ENCODE measurements around the gene RPS24. TPM values are rescaled to one million over a fixed set of nuclear protein-coding genes. Genes with fewer than 3 reads are reported as not detected.

The RPS24 gene
- total RNA-seq, 1 experiment from 2014 or later, result 1,553 TPM

DNA sequence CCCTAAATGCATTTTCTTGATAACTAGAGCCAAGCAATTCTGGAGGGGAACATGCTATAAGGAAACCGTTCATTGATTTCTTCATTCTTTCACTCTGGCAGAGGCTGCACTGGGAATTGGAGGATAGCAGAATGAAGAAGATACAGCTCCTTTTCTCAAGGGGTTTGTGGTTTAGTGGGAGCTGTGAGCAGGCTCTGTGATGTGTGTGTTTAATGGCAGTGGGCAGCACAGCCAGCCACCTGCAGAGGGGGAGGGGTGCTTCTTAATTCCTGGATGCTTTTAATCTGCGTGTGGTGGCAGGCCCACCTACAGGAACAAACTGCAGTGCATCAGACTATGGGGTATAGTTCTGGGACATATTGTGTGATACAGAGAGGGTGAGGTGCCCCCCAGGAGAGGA lies 31.9 kb downstream of the RPS24 start:
- H3K4me1 ChIP-seq (ENCODE audit: insufficient read depth, low read length, poor library complexity, severe bottlenecking), result no peaks in the 10 kb centered on the region
- H3K27me3 ChIP-seq (replicated peaks; ENCODE audit: insufficient read depth, low read depth, low read length, poor library complexity), result no peaks in the 10 kb centered on the region
- ChIA-PET CTCF (no interaction called here), POLR2A (ENCODE audit: low non-redundant PET) (no interaction called here)
- TF ChIP-seq EZH2 (IDR thresholded peaks at IDR 0.05; ENCODE audit: borderline replicate concordance, low read depth, low read length, poor library complexity, severe bottlenecking), result no peak
- TF ChIP-seq, protein P1, sequence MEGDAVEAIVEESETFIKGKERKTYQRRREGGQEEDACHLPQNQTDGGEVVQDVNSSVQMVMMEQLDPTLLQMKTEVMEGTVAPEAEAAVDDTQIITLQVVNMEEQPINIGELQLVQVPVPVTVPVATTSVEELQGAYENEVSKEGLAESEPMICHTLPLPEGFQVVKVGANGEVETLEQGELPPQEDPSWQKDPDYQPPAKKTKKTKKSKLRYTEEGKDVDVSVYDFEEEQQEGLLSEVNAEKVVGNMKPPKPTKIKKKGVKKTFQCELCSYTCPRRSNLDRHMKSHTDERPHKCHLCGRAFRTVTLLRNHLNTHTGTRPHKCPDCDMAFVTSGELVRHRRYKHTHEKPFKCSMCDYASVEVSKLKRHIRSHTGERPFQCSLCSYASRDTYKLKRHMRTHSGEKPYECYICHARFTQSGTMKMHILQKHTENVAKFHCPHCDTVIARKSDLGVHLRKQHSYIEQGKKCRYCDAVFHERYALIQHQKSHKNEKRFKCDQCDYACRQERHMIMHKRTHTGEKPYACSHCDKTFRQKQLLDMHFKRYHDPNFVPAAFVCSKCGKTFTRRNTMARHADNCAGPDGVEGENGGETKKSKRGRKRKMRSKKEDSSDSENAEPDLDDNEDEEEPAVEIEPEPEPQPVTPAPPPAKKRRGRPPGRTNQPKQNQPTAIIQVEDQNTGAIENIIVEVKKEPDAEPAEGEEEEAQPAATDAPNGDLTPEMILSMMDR (conservative IDR thresholded peaks at IDR 0.05; ENCODE audit: low read depth, low read length), result no peak
- H3K27ac ChIP-seq (ENCODE audit: low read depth, low read length, poor library complexity, severe bottlenecking), result no peak overlapping the region
- DNase-seq (ENCODE audit: low spot score), result no peak
- BruUV-seq (replicated peaks), result no TSS peak
- H3K36me3 ChIP-seq (ENCODE audit: insufficient read depth, low read length, poor library complexity, severe bottlenecking), result no peaks in the 10 kb centered on the region
- H3K4me3 ChIP-seq (ENCODE audit: low read depth, low read length, poor library complexity, severe bottlenecking), result no peak overlapping the region
- intact Hi-C loops (cut with micrococcal nuclease; ENCODE audit: unreplicated experiment), result no loop called here
- H3K9me3 ChIP-seq (ENCODE audit: low read depth, low read length, poor library complexity, severe bottlenecking), result no peaks in the 10 kb centered on the region

DNA sequence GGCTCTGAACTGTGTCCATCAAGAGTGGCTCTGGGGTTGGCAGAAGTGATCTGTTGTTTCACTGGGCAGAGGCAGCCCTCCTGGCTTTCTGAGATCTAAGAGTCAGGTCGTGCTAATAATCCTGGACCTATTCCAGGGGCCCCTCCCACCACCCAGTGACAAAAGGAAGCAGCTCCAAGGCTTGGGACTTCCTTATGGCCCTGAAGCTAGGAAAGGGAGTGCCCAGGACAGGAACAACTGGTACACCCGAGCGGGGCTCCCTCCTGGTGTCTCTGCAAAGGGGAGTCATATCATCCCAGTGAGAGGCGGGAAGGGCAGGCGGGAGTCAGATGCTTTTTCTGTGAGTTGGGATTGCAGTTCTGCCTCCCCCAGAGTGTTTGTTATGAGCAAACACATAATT lies 32.3 kb downstream of the RPS24 start:
- ChIA-PET POLR2A (ENCODE audit: low non-redundant PET) (no interaction called here), CTCF (no interaction called here)
- Histone ChIP-seq H3K36me3 (ENCODE audit: insufficient read depth, low read length, poor library complexity, severe bottlenecking) (no peaks in the 10 kb centered on the region), H3K27ac (ENCODE audit: low read depth, low read length, poor library complexity, severe bottlenecking) (no peak overlapping the region), H3K9me3 (ENCODE audit: low read depth, low read length, poor library complexity, severe bottlenecking) (no peaks in the 10 kb centered on the region), H3K4me1 (ENCODE audit: insufficient read depth, low read length, poor library complexity, severe bottlenecking) (no peaks in the 10 kb centered on the region), H3K27me3 (replicated peaks; ENCODE audit: insufficient read depth, low read depth, low read length, poor library complexity) (no peaks in the 10 kb centered on the region), H3K4me3 (ENCODE audit: low read depth, low read length, poor library complexity, severe bottlenecking) (no peak overlapping the region)
- DNase-seq (ENCODE audit: low spot score), result peak; percentile 24
- TF ChIP-seq, protein P1 (conservative IDR thresholded peaks at IDR 0.05; ENCODE audit: low read depth, low read length), result no peak
- no peak for TF ChIP-seq EZH2 (IDR thresholded peaks at IDR 0.05; ENCODE audit: borderline replicate concordance, low read depth, low read length, poor library complexity, severe bottlenecking)
- BruUV-seq (replicated peaks), result no TSS peak
- intact Hi-C loops (cut with micrococcal nuclease; ENCODE audit: unreplicated experiment), result no loop called here

DNA sequence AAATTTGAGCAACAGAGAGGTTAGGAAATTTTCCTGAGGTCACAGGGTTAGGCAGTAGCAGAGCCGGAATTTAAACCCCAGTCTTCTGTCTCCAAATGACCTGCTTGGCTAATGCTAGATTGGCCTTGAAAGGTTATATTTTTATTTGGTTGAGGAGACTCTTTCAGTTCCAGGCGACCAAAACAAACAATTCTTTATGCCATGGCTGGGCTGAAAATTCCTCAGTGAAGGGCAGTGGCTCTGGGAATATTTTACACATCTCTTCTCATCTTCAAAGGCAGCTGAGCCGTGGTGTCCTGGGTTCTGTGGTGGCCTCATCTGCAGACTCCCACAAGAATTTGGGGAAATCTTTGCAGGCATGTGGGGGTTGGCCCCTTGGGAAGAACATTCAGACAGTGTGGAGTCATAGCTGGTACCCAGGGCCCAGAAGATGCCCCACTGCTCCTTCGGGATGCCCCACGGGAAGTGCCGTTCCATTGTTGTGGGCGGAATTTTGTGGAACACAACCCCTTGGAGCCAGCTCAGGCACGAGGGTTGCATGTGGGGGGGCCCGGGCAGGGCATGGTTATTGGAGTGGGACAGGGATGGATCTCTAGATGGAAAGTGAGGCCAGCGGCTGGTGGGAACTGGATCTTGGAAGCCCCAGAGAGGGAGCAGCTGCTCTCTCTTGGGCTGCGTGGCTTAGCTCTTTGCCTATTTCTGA lies 33.2 kb downstream of the RPS24 start:
- intact Hi-C loops (cut with micrococcal nuclease; ENCODE audit: unreplicated experiment), result no loop called here
- Histone ChIP-seq H3K36me3 (ENCODE audit: insufficient read depth, low read length, poor library complexity, severe bottlenecking) (no peaks in the 10 kb centered on the region), H3K9me3 (ENCODE audit: low read depth, low read length, poor library complexity, severe bottlenecking) (no peaks in the 10 kb centered on the region), H3K4me3 (ENCODE audit: low read depth, low read length, poor library complexity, severe bottlenecking) (no peak overlapping the region), H3K4me1 (ENCODE audit: insufficient read depth, low read length, poor library complexity, severe bottlenecking) (no peaks in the 10 kb centered on the region), H3K27ac (ENCODE audit: low read depth, low read length, poor library complexity, severe bottlenecking) (no peak overlapping the region), H3K27me3 (replicated peaks; ENCODE audit: insufficient read depth, low read depth, low read length, poor library complexity) (no peaks in the 10 kb centered on the region)
- no peak for DNase-seq (ENCODE audit: low spot score)
- CTCF ChIA-PET, result no interaction called here
- POLR2A ChIA-PET (ENCODE audit: low non-redundant PET), result no interaction called here
- TF ChIP-seq, protein P1 (conservative IDR thresholded peaks at IDR 0.05; ENCODE audit: low read depth, low read length), result no peak
- no peak for TF ChIP-seq EZH2 (IDR thresholded peaks at IDR 0.05; ENCODE audit: borderline replicate concordance, low read depth, low read length, poor library complexity, severe bottlenecking)
- BruUV-seq (replicated peaks), result no TSS peak

All from A673 (cell line).